ENCODE data around the gene NOL4L.

DNA sequence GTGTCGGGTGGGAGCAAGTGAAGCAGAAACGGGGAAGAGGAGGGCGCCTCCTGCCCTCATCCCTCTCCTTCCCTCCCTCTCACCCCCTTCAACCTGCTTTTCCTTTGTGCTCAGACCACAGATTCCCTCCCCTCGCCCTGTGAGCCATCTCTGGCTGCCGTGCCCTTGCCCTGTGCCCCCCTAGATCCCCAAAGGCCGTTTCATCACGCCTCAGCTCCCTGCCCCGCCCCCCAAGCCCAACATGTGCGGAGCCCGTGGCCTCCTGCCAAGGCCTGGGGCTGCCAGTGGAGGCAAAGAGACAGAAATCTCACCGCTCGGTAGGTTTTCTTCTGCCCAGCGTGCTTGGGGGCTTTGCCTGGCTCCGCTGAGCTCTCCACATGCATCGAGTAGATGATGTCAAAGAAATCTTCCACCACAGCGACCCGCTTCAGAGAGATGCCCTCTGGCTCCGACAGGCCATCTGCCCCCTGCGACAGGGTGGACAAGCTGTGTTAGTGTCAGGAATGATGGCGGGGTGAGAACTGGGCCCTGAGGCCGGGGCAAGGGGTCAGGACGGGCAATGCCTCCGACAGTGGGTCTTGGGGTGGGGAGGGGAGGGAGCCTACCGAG is 57.6 kb downstream of the NOL4L start:
- TF ChIP-seq EP300 (IDR thresholded peaks at IDR 0.05), result no peak
- TF ChIP-seq, protein P1, sequence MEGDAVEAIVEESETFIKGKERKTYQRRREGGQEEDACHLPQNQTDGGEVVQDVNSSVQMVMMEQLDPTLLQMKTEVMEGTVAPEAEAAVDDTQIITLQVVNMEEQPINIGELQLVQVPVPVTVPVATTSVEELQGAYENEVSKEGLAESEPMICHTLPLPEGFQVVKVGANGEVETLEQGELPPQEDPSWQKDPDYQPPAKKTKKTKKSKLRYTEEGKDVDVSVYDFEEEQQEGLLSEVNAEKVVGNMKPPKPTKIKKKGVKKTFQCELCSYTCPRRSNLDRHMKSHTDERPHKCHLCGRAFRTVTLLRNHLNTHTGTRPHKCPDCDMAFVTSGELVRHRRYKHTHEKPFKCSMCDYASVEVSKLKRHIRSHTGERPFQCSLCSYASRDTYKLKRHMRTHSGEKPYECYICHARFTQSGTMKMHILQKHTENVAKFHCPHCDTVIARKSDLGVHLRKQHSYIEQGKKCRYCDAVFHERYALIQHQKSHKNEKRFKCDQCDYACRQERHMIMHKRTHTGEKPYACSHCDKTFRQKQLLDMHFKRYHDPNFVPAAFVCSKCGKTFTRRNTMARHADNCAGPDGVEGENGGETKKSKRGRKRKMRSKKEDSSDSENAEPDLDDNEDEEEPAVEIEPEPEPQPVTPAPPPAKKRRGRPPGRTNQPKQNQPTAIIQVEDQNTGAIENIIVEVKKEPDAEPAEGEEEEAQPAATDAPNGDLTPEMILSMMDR (IDR thresholded peaks at IDR 0.05), result no peak
- TF ChIP-seq POLR2A (IDR thresholded peaks at IDR 0.05), result no peak
